Right lobe of liver (tissue), 6 donors: Measurements from ENCODE around the gene PAQR8. TPM values are rescaled to one million over a fixed set of nuclear protein-coding genes. Genes with fewer than 3 reads are reported as not detected.
A peak's percentile ranks its signal among the peaks of the same experiment; 100 is the strongest.

Experiments used
- ATAC-seq, 4 donors: fragments of 200-7000 bp; cut with Tn5 transposase; one replicate each; pipeline ENCODE4 v1.9.1; 2020; ENCODE audit warnings: mild to moderate bottlenecking in 4 of 4, moderate library complexity in 4 of 4
- DNase-seq, 3 donors: peaks; one replicate each; pipeline ENCODE4 v3.0.0-alpha.2; 2020
- H3K27ac ChIP-seq, 3 donors: fragments of 200-600 bp; one replicate each; pipeline ENCODE4 v1.8.0; 2022
- H3K27me3 ChIP-seq, 2 donors: fragments of 200-600 bp; one replicate each; pipeline ENCODE4 v1.8.0; 2022
- H3K36me3 ChIP-seq, 4 donors: fragments of 200-600 bp; sonication (generic) in 1 of 4; one replicate each; pipeline versions ENCODE4 v1.5.1 to v1.8.0; 2017 to 2022; ENCODE audit warnings: control low read depth in 1 of 4
- H3K4me1 ChIP-seq, 4 donors: fragments of 200-600 bp; sonication (generic) in 1 of 4; one replicate each; pipeline versions ENCODE4 v1.5.1 to v1.8.0; 2017 to 2022; ENCODE audit warnings: control low read depth in 1 of 4
- H3K4me3 ChIP-seq, 3 donors: fragments of 200-600 bp; one replicate each; pipeline ENCODE4 v1.8.0; 2022
- H3K9me3 ChIP-seq, 4 donors: fragments of 200-600 bp; sonication (generic) in 1 of 4; one replicate each; pipeline versions ENCODE4 v1.5.1 to v1.8.0; 2017 to 2022; ENCODE audit warnings: control low read depth in 1 of 4
- POLR2A ChIP-seq: fragments of 450-650 bp; IDR thresholded peaks from one replicate; pipeline ENCODE4 v1.6.1; 2017; ENCODE audit warnings: antibody characterized with exemption, mild to moderate bottlenecking
- WGBS: methylation state at CpG from one replicate; pipeline ENCODE4 v1.1.6; 2018; ENCODE audit warnings: low coverage, low lambda C conversion rate; ENCODE audit not compliant: insufficient coverage; ENCODE audit errors: missing lambda C conversion rate; 5-methylcytosine and 5-hydroxymethylcytosine counted together
- intact Hi-C, 2 donors: fragments of 100-400 bp; cut with DNase I; formaldehyde crosslinking; loops; one replicate each; pipeline versions ENCODE4 v1.11.2 to v1.14.1; 2022
- total RNA-seq, 6 experiments: library from RNA; depleted of rRNA in 2 of 6; stranded (reverse); fragments of >200 nt in 2 of 6; fragmentation: NEBNext Ultra II Directional in 3 of 6; extraction: Animal tissue kit (Norgen Biotek cat#: 25700) in 3 of 6; gene quantifications; one replicate each; pipeline versions ENCODE4 v1.1.0 to v1.2.4, GENCODE V29; 2016 to 2023
- TF ChIP-seq, protein P1 (sequence below), 4 donors: fragments of 200-600 bp in 3 of 4; fragments of 450-650 bp in 1 of 4; IDR thresholded peaks; one replicate each; pipeline versions ENCODE4 v1.5.1 to v1.8.0; 2016 to 2022; ENCODE audit warnings: antibody characterized with exemption in 4 of 4, mild to moderate bottlenecking in 2 of 4
- donor health status: DM: no; HTN: yes; CAD: no.
- donor health status: DM: no; HTN: no; CAD: no.
- donor health status: DM: no; HTN: no; CAD: no.
- donor health status: DM: no; HTN: yes; CAD: no.
- donor health status: DM: no; HTN: yes; CAD: no.

PAQR8 gene
- total RNA-seq, 6 experiments from 2014 or later: 0.29 to 1.5 (median 0.77) TPM

DNA sequence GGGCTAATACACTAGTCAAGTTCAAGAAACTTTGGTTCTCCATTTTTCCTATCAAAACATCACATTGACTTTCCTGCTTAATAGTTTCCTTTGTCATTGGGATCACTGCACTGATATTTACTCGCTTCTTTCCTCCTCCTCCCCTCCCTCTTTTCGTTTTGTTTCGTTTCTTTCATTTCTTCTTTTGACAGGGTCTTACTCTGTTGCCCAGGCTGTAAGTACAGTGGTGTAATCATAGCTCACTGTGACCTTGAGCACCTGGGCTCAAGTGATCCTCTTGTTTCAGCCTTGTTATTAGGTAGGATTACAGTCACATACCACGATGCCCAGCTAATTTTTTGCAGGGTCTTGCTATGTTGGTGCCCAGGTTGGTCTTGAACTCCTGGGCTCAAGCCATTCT is 12.3 kb downstream of the PAQR8 start:
- WGBS: 89% methylated on average over 4 of the region's 4 CpGs
- intact Hi-C loops: no loop called here
- ATAC-seq (no peak), DNase-seq (no peak)
- Histone ChIP-seq H3K4me3 (no peak overlapping the region), H3K27ac (no peak overlapping the region), H3K27me3 (no peaks in the 10 kb centered on the region), H3K4me1 (peaks cover 0 to 20% (median 0%) of the 10 kb centered on the region in 4 donors), H3K9me3 (no peaks in the 10 kb centered on the region), H3K36me3 (no peaks in the 10 kb centered on the region)
- TF ChIP-seq, protein P1, sequence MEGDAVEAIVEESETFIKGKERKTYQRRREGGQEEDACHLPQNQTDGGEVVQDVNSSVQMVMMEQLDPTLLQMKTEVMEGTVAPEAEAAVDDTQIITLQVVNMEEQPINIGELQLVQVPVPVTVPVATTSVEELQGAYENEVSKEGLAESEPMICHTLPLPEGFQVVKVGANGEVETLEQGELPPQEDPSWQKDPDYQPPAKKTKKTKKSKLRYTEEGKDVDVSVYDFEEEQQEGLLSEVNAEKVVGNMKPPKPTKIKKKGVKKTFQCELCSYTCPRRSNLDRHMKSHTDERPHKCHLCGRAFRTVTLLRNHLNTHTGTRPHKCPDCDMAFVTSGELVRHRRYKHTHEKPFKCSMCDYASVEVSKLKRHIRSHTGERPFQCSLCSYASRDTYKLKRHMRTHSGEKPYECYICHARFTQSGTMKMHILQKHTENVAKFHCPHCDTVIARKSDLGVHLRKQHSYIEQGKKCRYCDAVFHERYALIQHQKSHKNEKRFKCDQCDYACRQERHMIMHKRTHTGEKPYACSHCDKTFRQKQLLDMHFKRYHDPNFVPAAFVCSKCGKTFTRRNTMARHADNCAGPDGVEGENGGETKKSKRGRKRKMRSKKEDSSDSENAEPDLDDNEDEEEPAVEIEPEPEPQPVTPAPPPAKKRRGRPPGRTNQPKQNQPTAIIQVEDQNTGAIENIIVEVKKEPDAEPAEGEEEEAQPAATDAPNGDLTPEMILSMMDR (IDR thresholded peaks at IDR 0.05): no peak
- TF ChIP-seq POLR2A: no peak

- TF ChIP-seq, protein P1 (IDR thresholded peaks at IDR 0.05): no peak
- no peak for TF ChIP-seq POLR2A
- ATAC-seq: peak in 1 of 4 donors; percentile 22
- WGBS: 71% methylated on average over 2 of the region's 2 CpGs
Observed at GRCh38 chr6:52375780-52376556, 14.0 kb downstream of the PAQR8 start.

DNA sequence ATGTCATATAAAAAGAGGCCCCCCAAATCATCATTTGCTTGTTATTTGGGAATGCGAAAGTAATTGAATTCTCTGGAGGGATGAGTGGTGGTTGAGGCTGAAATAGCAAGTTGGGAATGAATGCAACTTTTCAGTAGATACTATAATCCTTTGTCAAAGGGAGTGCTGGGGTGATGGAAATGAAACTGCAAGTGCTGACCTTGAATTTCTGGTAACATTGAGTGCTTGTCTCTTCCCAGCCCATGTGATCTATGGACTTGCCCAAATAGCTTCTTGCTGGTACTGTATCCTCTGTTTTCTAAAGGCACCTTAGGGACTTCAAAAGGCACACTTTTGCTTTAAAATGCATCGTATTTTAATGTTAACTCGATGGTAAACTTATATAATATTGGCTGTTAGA is 14.8 kb downstream of the PAQR8 start:
- DNase-seq: no peak
- Histone ChIP-seq H3K4me3 (no peak overlapping the region), H3K4me1 (peaks cover 0 to 7% (median 0%) of the 10 kb centered on the region in 4 donors), H3K27ac (no peak overlapping the region), H3K36me3 (no peaks in the 10 kb centered on the region), H3K27me3 (no peaks in the 10 kb centered on the region), H3K9me3 (no peaks in the 10 kb centered on the region)
- peak in 2 of 4 donors; percentile 49 to 53 for ATAC-seq
- TF ChIP-seq POLR2A: no peak
- intact Hi-C loops: no loop called here
- WGBS: 84% methylated on average over 3 of the region's 3 CpGs

More at GRCh38 chr6:52375780-52376556, 14.0 kb downstream of the PAQR8 start:
- intact Hi-C loops: no loop called here
- Histone ChIP-seq H3K4me3 (no peak overlapping the region), H3K36me3 (no peaks in the 10 kb centered on the region), H3K27me3 (no peaks in the 10 kb centered on the region), H3K27ac (no peak overlapping the region), H3K4me1 (peaks cover 0 to 14% (median 0%) of the 10 kb centered on the region in 4 donors), H3K9me3 (no peaks in the 10 kb centered on the region)
- no peak for DNase-seq

- 43% methylated on average over 3 of the region's 3 CpGs for WGBS
- ATAC-seq: peak in 2 of 4 donors; percentile 29 to 35
Observed at GRCh38 chr6:52377538-52378221, 15.7 kb downstream of the PAQR8 start.

More at GRCh38 chr6:52377538-52378221, 15.7 kb downstream of the PAQR8 start:
- no peaks in the 10 kb centered on the region for H3K9me3 ChIP-seq
- no peaks in the 10 kb centered on the region for H3K27me3 ChIP-seq
- intact Hi-C loops: no loop called here
- no peaks in the 10 kb centered on the region for H3K36me3 ChIP-seq
- H3K27ac ChIP-seq: no peak overlapping the region
- H3K4me1 ChIP-seq: no peaks in the 10 kb centered on the region
- TF ChIP-seq, protein P1 (IDR thresholded peaks at IDR 0.05): no peak
- no peak for TF ChIP-seq POLR2A
- H3K4me3 ChIP-seq: no peak overlapping the region
- DNase-seq: no peak
